ENCODE measurements around the gene L3MBTL3.

L3MBTL3 gene

DNA sequence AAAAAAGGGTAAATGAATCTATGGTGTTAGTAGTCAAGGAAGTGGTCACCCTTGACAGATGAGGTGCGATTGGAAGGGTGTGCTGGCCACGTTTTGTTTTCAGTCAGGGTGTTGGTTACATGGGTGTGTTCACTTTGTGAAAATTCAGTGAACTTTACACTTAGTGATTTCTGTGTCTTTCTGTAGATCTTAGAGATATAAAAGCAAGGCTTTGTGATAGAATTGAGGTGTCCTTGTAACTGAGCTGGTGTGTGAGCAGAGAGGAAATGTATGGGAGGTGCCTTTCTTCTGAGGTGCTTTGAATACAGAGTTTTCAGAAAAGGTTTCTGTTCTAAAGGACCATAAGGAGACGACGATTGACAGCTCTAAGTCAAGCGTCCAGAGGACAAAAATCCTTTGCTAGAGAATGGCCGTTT lies 113.9 kb downstream of the L3MBTL3 start:
- TF ChIP-seq, protein P1, sequence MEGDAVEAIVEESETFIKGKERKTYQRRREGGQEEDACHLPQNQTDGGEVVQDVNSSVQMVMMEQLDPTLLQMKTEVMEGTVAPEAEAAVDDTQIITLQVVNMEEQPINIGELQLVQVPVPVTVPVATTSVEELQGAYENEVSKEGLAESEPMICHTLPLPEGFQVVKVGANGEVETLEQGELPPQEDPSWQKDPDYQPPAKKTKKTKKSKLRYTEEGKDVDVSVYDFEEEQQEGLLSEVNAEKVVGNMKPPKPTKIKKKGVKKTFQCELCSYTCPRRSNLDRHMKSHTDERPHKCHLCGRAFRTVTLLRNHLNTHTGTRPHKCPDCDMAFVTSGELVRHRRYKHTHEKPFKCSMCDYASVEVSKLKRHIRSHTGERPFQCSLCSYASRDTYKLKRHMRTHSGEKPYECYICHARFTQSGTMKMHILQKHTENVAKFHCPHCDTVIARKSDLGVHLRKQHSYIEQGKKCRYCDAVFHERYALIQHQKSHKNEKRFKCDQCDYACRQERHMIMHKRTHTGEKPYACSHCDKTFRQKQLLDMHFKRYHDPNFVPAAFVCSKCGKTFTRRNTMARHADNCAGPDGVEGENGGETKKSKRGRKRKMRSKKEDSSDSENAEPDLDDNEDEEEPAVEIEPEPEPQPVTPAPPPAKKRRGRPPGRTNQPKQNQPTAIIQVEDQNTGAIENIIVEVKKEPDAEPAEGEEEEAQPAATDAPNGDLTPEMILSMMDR (conservative IDR thresholded peaks at IDR 0.05; ENCODE audit: low read depth, low read length): no peak
- H3K4me3 ChIP-seq (ENCODE audit: low read depth, low read length): no peak overlapping the region
- no peak for DNase-seq (ENCODE audit: low read depth)

DNA sequence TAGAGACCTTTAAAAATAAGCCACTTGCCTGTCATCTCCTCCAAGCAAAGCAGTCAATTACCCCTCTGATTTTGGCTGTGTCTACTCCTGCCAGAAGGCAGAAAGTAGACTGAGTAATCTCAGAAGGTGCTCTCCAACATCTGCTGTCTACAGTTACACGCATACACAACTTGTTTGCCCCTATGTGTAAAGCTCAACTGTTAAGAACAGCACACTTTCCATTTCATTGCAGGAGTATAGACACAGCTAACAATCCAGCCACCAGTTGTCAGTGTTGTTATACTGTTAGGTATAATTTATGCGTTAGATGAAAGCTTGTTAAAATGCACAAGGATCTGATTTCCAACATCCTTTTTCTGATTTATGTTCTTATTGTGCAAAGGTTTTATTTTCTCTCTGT lies 116.2 kb downstream of the L3MBTL3 start:
- TF ChIP-seq, protein P1 (conservative IDR thresholded peaks at IDR 0.05; ENCODE audit: low read depth, low read length): no peak
- DNase-seq (ENCODE audit: low read depth): no peak
- no peak overlapping the region for H3K4me3 ChIP-seq (ENCODE audit: low read depth, low read length)

DNA sequence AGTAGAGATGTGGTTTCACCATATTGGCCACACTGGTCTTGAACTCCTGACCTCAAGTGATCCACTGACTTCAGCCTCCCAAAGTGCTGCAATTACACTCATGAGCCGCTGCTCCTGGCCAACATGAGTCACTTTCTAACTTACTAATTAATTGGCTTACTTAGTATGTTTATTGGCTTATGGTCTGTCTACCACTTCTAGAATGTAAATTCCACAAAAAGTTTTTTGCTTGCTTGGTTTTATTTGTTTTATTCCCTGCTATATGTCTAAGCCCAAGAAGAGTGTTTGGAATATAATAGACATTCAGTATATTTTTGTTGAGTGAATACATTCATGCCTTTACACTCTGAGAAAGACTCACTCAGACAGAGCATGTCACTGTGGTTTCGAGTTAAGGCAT lies 118.4 kb downstream of the L3MBTL3 start:
- H3K4me3 ChIP-seq (ENCODE audit: low read depth, low read length): no peak overlapping the region
- TF ChIP-seq, protein P1 (conservative IDR thresholded peaks at IDR 0.05; ENCODE audit: low read depth, low read length): no peak
- no peak for DNase-seq (ENCODE audit: low read depth)

DNA sequence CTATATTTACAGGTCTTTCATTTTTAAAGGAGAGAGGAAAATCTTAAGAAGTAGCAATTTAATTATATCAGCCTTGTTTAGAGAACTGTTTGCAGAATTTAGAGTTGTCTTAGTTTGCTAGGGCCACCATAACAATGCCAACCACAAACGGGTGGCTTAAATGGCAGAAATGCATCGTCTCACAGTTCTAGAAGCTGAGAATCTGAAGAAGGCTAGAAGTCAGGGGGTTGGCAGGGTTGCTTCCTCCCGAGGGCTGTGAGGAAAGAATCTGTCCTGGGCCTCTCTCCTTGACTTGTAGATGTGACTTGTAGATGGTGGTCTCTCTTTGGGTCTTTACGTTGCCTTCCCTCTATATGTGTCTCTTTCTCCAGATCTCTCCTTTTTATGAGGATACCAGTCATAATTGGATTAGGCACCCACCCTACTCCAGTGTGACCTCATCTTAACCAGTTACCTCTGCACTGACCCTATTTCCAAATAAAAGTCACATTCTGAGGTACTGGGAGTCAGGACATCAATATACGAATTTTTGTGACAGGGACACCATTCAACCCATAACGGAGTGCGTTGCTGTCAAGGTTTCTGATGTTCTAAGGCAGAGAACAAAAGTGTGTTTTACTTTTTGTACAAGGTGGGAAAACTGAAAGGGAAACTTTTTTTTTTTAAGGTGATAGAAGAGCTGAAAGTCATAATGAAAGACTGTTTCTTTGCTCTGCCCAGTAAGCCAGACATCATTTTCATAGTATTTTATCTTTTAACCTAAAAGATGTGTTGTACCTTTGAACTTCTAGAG lies 119.9 kb downstream of the L3MBTL3 start:
- H3K4me3 ChIP-seq (ENCODE audit: low read depth, low read length): no peak overlapping the region
- TF ChIP-seq, protein P1 (conservative IDR thresholded peaks at IDR 0.05; ENCODE audit: low read depth, low read length): no peak
- no peak for DNase-seq (ENCODE audit: low read depth)

DNA sequence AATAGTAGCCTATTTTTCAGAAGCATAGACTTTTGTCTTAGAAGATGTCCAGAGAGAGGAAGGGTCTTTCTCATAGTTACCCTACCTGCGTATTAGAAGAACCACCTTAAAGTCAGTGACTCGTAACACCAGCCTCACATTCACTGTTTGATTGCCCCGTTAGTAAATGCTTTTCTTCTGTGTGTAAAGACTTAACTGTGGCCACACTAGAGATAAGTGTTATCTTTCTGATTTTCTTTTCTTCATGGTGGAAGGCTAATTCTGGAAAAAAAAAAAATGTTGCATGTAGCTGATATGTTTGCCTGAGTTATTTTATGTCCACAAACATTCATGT lies 120.5 kb downstream of the L3MBTL3 start:
- no peak for DNase-seq (ENCODE audit: low read depth)
- TF ChIP-seq, protein P1 (conservative IDR thresholded peaks at IDR 0.05; ENCODE audit: low read depth, low read length): no peak
- H3K4me3 ChIP-seq (ENCODE audit: low read depth, low read length): no peak overlapping the region

DNA sequence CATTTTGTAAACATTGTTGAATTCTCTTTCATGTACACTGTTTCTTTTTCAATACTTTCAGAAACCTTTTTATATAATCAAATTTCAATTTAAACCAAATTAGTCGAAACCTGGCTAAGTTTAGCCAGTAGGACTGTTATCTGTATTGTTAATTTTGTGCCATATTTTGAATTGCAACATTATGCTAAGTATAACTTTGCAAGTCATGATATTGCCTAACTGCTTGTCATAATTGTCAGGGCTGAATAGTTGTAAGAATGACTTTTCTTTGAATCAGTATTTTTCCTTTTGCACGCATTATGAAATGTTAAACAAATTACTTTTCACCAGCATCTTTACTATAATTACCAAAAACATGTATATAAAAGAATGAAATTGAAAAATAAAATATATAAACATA lies 121.7 kb downstream of the L3MBTL3 start:
- H3K4me3 ChIP-seq (ENCODE audit: low read depth, low read length): no peak overlapping the region
- peak; percentile 48 for DNase-seq (ENCODE audit: low read depth)
- TF ChIP-seq, protein P1 (conservative IDR thresholded peaks at IDR 0.05; ENCODE audit: low read depth, low read length): no peak

DNA sequence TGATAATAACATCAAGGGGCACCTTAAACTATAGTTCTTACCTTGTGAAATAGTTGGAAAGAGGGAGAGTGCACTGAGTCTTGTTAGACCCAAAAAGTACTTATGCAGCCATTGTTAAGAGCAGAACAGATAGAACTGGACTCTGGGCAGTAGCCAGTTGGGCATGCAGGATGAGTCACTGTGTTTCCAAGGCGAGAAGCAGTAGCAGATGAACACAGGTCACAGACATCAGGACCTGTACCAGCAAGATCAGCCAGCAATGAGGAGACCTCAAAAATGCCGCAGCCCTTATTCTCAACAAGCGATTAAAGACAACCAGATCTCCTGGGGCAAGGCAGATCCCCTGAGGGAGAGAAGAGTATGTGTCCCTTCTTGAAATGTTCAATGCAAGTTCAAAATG lies 125.3 kb downstream of the L3MBTL3 start:
- H3K4me3 ChIP-seq (ENCODE audit: low read depth, low read length): no peak overlapping the region
- peak; percentile 55 for DNase-seq (ENCODE audit: low read depth)
- TF ChIP-seq, protein P1 (conservative IDR thresholded peaks at IDR 0.05; ENCODE audit: low read depth, low read length): no peak
